Measurements from ENCODE around the gene ZNF598. TPM values are rescaled to one million over a fixed set of nuclear protein-coding genes. Genes with fewer than 3 reads are reported as not detected.

The ZNF598 gene
- total RNA-seq, 1 experiment from 2014 or later, result 70.9 TPM

DNA sequence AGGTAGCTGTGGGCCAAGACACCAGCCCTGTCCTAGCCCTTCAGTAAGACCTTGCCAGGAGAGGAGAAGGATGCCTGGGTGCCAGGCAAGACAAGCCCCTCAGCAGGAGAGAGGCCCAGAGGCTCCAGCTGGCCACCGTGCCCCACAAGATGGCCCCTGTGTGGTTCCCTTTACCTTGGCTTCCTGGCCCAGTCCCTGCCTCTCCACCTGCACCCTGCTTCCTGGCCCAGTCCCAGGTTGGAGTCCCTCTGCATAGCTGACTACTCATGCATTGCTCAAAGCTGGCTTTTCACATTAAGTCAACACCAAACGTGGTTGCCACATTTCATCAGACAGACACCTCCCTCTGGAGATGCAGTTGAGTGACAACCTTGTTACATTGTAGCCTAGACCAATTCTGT, 15.9 kb downstream of the ZNF598 start:
- no peak overlapping the region for H3T11ph ChIP-seq (ENCODE audit: low read length)
- H3K9me3 Mint-ChIP-seq, result no peaks in the 10 kb centered on the region; a peak in 1 of 5 replicates
- H3K56ac ChIP-seq (ENCODE audit: insufficient read length, low read depth, low read length), result no peak overlapping the region
- peaks cover 14 to 16% of the 10 kb centered on the region in 2 experiments for H3K4me1 Mint-ChIP-seq
- H2AK5ac ChIP-seq (ENCODE audit: insufficient read length, low read length), result no peak overlapping the region
- no peak overlapping the region for H3K14ac ChIP-seq (ENCODE audit: insufficient read depth, low read length)
- no peaks in the 10 kb centered on the region for H3K79me1 ChIP-seq (ENCODE audit: insufficient read depth, low read depth, low read length, poor library complexity, severe bottlenecking)
- no peak overlapping the region for H3K27ac ChIP-seq (ENCODE audit: insufficient read length, low read depth, low read length)
- no peak overlapping the region for H3K27ac Mint-ChIP-seq
- H3K4me1 ChIP-seq (ENCODE audit: insufficient read depth, low read length), result no peaks in the 10 kb centered on the region; the same call in 1 of the 2 replicates
- no peak overlapping the region for H3K4me2 ChIP-seq (ENCODE audit: insufficient read depth, insufficient read length, low read length)
- H4K8ac ChIP-seq (replicated peaks; ENCODE audit: insufficient read length, low read depth, low read length), result no peak overlapping the region
- H3K23ac ChIP-seq (ENCODE audit: insufficient read length, low read depth, low read length), result no peak overlapping the region
- H3K23me2 ChIP-seq (ENCODE audit: insufficient read length, low read depth, low read length, poor library complexity, severe bottlenecking), result peaks cover 18% of the 10 kb centered on the region
- no peak overlapping the region for H3K9ac ChIP-seq (ENCODE audit: extremely low read depth, insufficient read length, low read length)
- no peak overlapping the region for H2BK20ac ChIP-seq (ENCODE audit: low read depth, low read length, poor library complexity, severe bottlenecking)
- no CpG with 5 or more reads among the region's 2 CpGs for WGBS (ENCODE audit: extremely low coverage, insufficient read length, low lambda C conversion rate)
- H3K36me3 Mint-ChIP-seq (ENCODE audit: insufficient read depth in 1 of 3, low read depth in 3 of 3), result peaks cover 5 to 17% (median 17%) of the 10 kb centered on the region in 3 experiments; a peak in 6 of 7 replicates
- no peak overlapping the region for H4K5ac ChIP-seq (ENCODE audit: insufficient read length, low read depth, low read length)
- H4K20me1 ChIP-seq (ENCODE audit: control insufficient read depth, insufficient read depth, insufficient read length), result no peaks in the 10 kb centered on the region
- peak overlapping the region in 1 of 2 experiments; percentile 68; a peak in 2 of 5 replicates for H3K4me3 Mint-ChIP-seq
- no peak overlapping the region for H4K91ac ChIP-seq (ENCODE audit: insufficient read length, low read depth, low read length)
- H2AFZ ChIP-seq (ENCODE audit: low read length), result no peak overlapping the region
- no peaks in the 10 kb centered on the region for H3K9me3 ChIP-seq (ENCODE audit: control insufficient read depth, low read depth, low read length)
- H3K27me3 Mint-ChIP-seq (ENCODE audit: low read depth), result peaks cover 31% of the 10 kb centered on the region
- H2BK15ac ChIP-seq (ENCODE audit: low read depth, low read length), result no peak overlapping the region
- no peak overlapping the region for H3K18ac ChIP-seq (ENCODE audit: insufficient read length, low read depth, low read length)
- DNase-seq, result no peak
- H2BK5ac ChIP-seq (ENCODE audit: insufficient read length, low read length), result no peak overlapping the region
- H3K79me2 ChIP-seq (ENCODE audit: insufficient read depth, low read length), result no peaks in the 10 kb centered on the region
- no peak overlapping the region for H3K4ac ChIP-seq (ENCODE audit: low read depth, low read length)
- TF ChIP-seq CTCF (conservative IDR thresholded peaks at IDR 0.05), result no peak
- H3K27me3 ChIP-seq (ENCODE audit: insufficient read depth, low read length), result peaks cover 11% of the 10 kb centered on the region; the same call in 1 of the 2 replicates
- H2BK12ac ChIP-seq (ENCODE audit: insufficient read length, low read depth, low read length), result no peak overlapping the region
- H2BK120ac ChIP-seq (ENCODE audit: low read depth, low read length, poor library complexity, severe bottlenecking), result no peak overlapping the region
